Neural progenitor cell (in vitro differentiated cells): ENCODE measurements around the gene NAA20. TPM values are rescaled to one million over a fixed set of nuclear protein-coding genes. Genes with fewer than 3 reads are reported as not detected.

Experiments used
- DNase-seq: peaks from one replicate; pipeline ENCODE4 v3.0.0-alpha.2; 2016; ENCODE audit warnings: low spot score
- H2AFZ ChIP-seq: fragments of 200-600 bp; sonication (generic); replicated peaks from 2 replicates; pipeline ENCODE4 v1.6.1; 2016; ENCODE audit warnings: antibody characterized with exemption
- H3F3A ChIP-seq: fragments of 200-600 bp; sonication (generic); 2 replicates; pipeline ENCODE4 v1.6.1; 2016; ENCODE audit warnings: antibody characterized with exemption, low read depth
- H3K27ac ChIP-seq: fragments of 200-600 bp; sonication (generic); 2 replicates; pipeline ENCODE4 v1.5.1; 2016; ENCODE audit warnings: mild to moderate bottlenecking
- H3K27me3 ChIP-seq: fragments of 200-600 bp; sonication (generic); 2 replicates; pipeline ENCODE4 v1.6.1; 2016; ENCODE audit warnings: mild to moderate bottlenecking, moderate library complexity
- H3K36me3 ChIP-seq: fragments of 200-600 bp; sonication (generic); 2 replicates; pipeline ENCODE4 v1.5.1; 2016
- H3K4me1 ChIP-seq: fragments of 200-600 bp; sonication (generic); 2 replicates; pipeline ENCODE4 v1.6.1; 2016; ENCODE audit warnings: mixed run types
- H3K4me2 ChIP-seq: fragments of 200-600 bp; sonication (generic); 2 replicates; pipeline ENCODE4 v1.6.1; 2016
- H3K4me3 ChIP-seq: fragments of 200-600 bp; sonication (generic); 2 replicates; pipeline ENCODE4 v1.5.1; 2016
- H3K79me2 ChIP-seq: fragments of 200-600 bp; sonication (generic); 2 replicates; pipeline ENCODE4 v1.6.1; 2016; ENCODE audit warnings: low read depth
- H3K9ac ChIP-seq: fragments of 200-600 bp; sonication (generic); 2 replicates; pipeline ENCODE4 v1.6.1; 2016
- H3K9me3 ChIP-seq: fragments of 200-600 bp; sonication (generic); 2 replicates; pipeline ENCODE4 v1.5.1; 2016; ENCODE audit warnings: low read depth
- H4K20me1 ChIP-seq: fragments of 200-600 bp; sonication (generic); 2 replicates; pipeline ENCODE4 v1.6.1; 2016; ENCODE audit warnings: low read depth
- H3K27ac Mint-ChIP-seq: 3 replicates; pipeline ENCODE4 v1.8.0; 2021; ENCODE audit warnings: mixed read lengths
- H3K27me3 Mint-ChIP-seq: 2 replicates; pipeline ENCODE4 v1.8.0; 2022; ENCODE audit warnings: low read depth, mild to moderate bottlenecking, inconsistent platforms, moderate library complexity, mixed read lengths; ENCODE audit not compliant: insufficient read depth
- H3K36me3 Mint-ChIP-seq: 3 replicates; pipeline ENCODE4 v1.8.0; 2021; ENCODE audit warnings: mixed read lengths
- H3K4me1 Mint-ChIP-seq: 3 replicates; pipeline ENCODE4 v1.8.0; 2021; ENCODE audit warnings: mixed read lengths
- H3K4me3 Mint-ChIP-seq: 3 replicates; pipeline ENCODE4 v1.8.0; 2021; ENCODE audit warnings: mild to moderate bottlenecking, moderate library complexity, mixed read lengths
- H3K9me3 Mint-ChIP-seq: 3 replicates; pipeline ENCODE4 v1.8.0; 2020; ENCODE audit warnings: mixed read lengths
- EZH2 ChIP-seq: fragments of 200-600 bp; sonication (generic); IDR thresholded peaks from 2 replicates; pipeline ENCODE4 v1.6.1; 2017; ENCODE audit warnings: antibody characterized with exemption, mild to moderate bottlenecking, moderate library complexity
- EZH2phosphoT487 ChIP-seq: fragments of 200-600 bp; sonication (generic); IDR thresholded peaks from 2 replicates; pipeline ENCODE4 v1.6.1; 2017; ENCODE audit warnings: antibody characterized with exemption
- total RNA-seq: library from RNA; depleted of rRNA; stranded (reverse); fragments of >200 nt; gene quantifications from 2 replicates; pipeline ENCODE4 v1.2.3, GENCODE V29; 2015; ENCODE audit warnings: low replicate concordance
- TF ChIP-seq, protein P1 (sequence below): fragments of 200-600 bp; sonication (generic); IDR thresholded peaks from 2 replicates; pipeline ENCODE4 v1.5.1; 2017; ENCODE audit warnings: antibody characterized with exemption, mild to moderate bottlenecking

The NAA20 gene
- total RNA-seq, 1 donor from 2014 or later, result 39.9 TPM

DNA sequence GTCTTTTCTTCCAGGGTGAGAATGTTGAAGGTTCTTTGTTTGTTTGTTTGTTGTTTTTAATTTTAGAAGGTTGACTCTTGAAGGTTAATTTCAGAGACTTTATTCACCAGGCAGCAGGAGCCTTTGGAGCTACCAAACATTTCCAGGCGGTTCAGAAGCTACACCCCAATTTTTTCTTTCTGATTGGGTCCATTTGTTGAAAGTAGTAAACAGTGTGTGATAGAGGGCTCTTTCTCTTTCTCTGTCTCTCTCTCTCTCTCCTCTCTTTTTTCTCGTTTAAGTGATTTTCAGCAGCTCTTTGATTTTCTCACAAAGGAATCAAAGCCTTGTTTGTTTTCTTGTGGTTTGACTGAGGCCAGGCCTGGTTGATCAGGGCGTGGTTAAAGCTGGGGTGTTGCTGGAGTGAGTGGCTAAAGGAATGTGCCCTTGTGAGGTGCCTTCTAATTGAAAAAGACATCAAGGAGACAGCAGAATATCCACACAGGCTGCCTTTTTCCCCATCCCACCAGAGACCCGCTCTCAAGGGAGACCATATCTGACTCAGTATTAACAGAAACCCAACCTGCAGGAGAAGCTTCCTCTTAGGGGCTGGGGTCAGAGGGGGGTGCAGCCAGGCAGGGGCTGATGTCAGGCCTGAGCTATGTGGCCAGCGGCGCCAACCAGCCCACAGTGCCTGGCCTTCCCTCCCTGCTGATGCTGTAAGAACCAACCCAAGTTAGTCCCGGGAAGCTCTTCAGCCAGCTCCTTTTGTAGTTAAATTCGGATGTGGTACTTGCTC lies 40.4 kb upstream of the NAA20 start:
- TF ChIP-seq EZH2, result no peak
- no peak for TF ChIP-seq EZH2phosphoT487
- TF ChIP-seq, protein P1, sequence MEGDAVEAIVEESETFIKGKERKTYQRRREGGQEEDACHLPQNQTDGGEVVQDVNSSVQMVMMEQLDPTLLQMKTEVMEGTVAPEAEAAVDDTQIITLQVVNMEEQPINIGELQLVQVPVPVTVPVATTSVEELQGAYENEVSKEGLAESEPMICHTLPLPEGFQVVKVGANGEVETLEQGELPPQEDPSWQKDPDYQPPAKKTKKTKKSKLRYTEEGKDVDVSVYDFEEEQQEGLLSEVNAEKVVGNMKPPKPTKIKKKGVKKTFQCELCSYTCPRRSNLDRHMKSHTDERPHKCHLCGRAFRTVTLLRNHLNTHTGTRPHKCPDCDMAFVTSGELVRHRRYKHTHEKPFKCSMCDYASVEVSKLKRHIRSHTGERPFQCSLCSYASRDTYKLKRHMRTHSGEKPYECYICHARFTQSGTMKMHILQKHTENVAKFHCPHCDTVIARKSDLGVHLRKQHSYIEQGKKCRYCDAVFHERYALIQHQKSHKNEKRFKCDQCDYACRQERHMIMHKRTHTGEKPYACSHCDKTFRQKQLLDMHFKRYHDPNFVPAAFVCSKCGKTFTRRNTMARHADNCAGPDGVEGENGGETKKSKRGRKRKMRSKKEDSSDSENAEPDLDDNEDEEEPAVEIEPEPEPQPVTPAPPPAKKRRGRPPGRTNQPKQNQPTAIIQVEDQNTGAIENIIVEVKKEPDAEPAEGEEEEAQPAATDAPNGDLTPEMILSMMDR, result no peak
- H3K4me2 ChIP-seq, result peak overlapping the region; percentile 62
- H3K4me3 Mint-ChIP-seq, result no peak overlapping the region
- H3K27ac Mint-ChIP-seq, result no peak overlapping the region
- no peaks in the 10 kb centered on the region for H3K36me3 ChIP-seq
- peaks cover 45% of the 10 kb centered on the region for H3K4me1 Mint-ChIP-seq
- H3K9me3 Mint-ChIP-seq, result no peaks in the 10 kb centered on the region
- H3K79me2 ChIP-seq, result no peaks in the 10 kb centered on the region
- H3K27ac ChIP-seq, result peak overlapping the region; percentile 44
- H3K27me3 Mint-ChIP-seq, result no peaks in the 10 kb centered on the region
- H3K27me3 ChIP-seq, result no peaks in the 10 kb centered on the region
- no peak overlapping the region for H3K9ac ChIP-seq
- DNase-seq, result peak; percentile 60
- H3F3A ChIP-seq, result peaks cover 15% of the 10 kb centered on the region
- no peak overlapping the region for H3K4me3 ChIP-seq
- H3K4me1 ChIP-seq, result peaks cover 20% of the 10 kb centered on the region
- H4K20me1 ChIP-seq, result no peaks in the 10 kb centered on the region
- H3K36me3 Mint-ChIP-seq, result peaks cover 24% of the 10 kb centered on the region
- no peaks in the 10 kb centered on the region for H3K9me3 ChIP-seq
- H2AFZ ChIP-seq, result no peak overlapping the region

DNA sequence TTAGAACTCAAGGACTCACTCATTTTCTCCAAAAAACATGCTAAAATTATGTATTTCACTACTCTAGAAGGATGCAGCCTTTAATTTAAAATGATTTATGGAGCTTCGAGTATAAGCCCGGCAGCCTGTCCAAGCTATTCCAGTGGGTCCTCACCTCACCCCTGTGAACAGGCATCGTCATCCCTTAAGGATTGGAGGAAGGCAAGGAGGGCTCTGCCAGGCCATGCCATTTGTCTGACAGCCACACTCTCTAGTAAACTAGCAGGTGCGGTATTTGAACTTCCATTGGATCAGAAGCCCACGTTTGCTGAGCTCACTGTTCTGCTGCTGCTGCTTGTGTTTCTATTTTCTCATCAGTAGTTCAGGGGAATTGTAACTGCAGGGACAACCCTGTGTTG lies 39.8 kb upstream of the NAA20 start:
- Histone ChIP-seq H3K4me3 (no peak overlapping the region), H3F3A (peaks cover 15% of the 10 kb centered on the region), H3K4me1 (peaks cover 20% of the 10 kb centered on the region), H3K4me2 (peak overlapping the region; percentile 62), H4K20me1 (no peaks in the 10 kb centered on the region), H3K36me3 (no peaks in the 10 kb centered on the region), H3K9me3 (no peaks in the 10 kb centered on the region), H3K27ac (no peak overlapping the region), H3K79me2 (no peaks in the 10 kb centered on the region), H3K27me3 (no peaks in the 10 kb centered on the region), H3K9ac (no peak overlapping the region), H2AFZ (no peak overlapping the region)
- H3K36me3 Mint-ChIP-seq, result peaks cover 24% of the 10 kb centered on the region
- no peaks in the 10 kb centered on the region for H3K27me3 Mint-ChIP-seq
- H3K27ac Mint-ChIP-seq, result no peak overlapping the region
- no peak overlapping the region for H3K4me3 Mint-ChIP-seq
- TF ChIP-seq, protein P1, result no peak
- no peak for TF ChIP-seq EZH2
- no peak for DNase-seq
- H3K9me3 Mint-ChIP-seq, result no peaks in the 10 kb centered on the region
- H3K4me1 Mint-ChIP-seq, result peaks cover 45% of the 10 kb centered on the region

- H3K4me3 ChIP-seq, result no peak overlapping the region
- H3K36me3 Mint-ChIP-seq, result peaks cover 22% of the 10 kb centered on the region
Observed at GRCh38 chr20:19978511-19979210, 38.5 kb upstream of the NAA20 start.

More at GRCh38 chr20:19978511-19979210, 38.5 kb upstream of the NAA20 start:
- H4K20me1 ChIP-seq, result no peaks in the 10 kb centered on the region
- H3K9me3 Mint-ChIP-seq, result no peaks in the 10 kb centered on the region
- no peaks in the 10 kb centered on the region for H3K27me3 ChIP-seq
- no peak overlapping the region for H3K4me3 Mint-ChIP-seq
- no peak overlapping the region for H2AFZ ChIP-seq
- DNase-seq, result no peak
- H3K36me3 ChIP-seq, result no peaks in the 10 kb centered on the region
- no peaks in the 10 kb centered on the region for H3K9me3 ChIP-seq
- peaks cover 47% of the 10 kb centered on the region for H3K4me1 Mint-ChIP-seq
- peaks cover 20% of the 10 kb centered on the region for H3K4me1 ChIP-seq
- H3K9ac ChIP-seq, result no peak overlapping the region
- no peaks in the 10 kb centered on the region for H3K27me3 Mint-ChIP-seq
- H3K79me2 ChIP-seq, result no peaks in the 10 kb centered on the region
- no peak overlapping the region for H3K4me2 ChIP-seq
- H3K27ac ChIP-seq, result no peak overlapping the region
- H3K27ac Mint-ChIP-seq, result no peak overlapping the region
- peaks cover 15% of the 10 kb centered on the region for H3F3A ChIP-seq
- TF ChIP-seq EZH2phosphoT487 (no peak), EZH2 (no peak)
- TF ChIP-seq, protein P1, result no peak
